Effector memory CD4-positive, alpha-beta T cell (primary cell): ENCODE results near the gene FZD10.

Source experiments
- DNase-seq, 3 donors: peaks; one replicate each; pipeline ENCODE4 v3.0.0-alpha.2; 2020
- H3K27ac ChIP-seq: 2 replicates; pipeline ENCODE4 v1.7.0; 2013; ENCODE audit warnings: mild to moderate bottlenecking, low read length, moderate library complexity; ENCODE audit not compliant: insufficient read depth, poor library complexity, severe bottlenecking
- H3K27me3 ChIP-seq: replicated peaks from 2 replicates; pipeline ENCODE4 v1.7.0; 2013; ENCODE audit warnings: mild to moderate bottlenecking, low read length; ENCODE audit not compliant: insufficient read depth, control insufficient read depth, poor library complexity, severe bottlenecking
- H3K36me3 ChIP-seq: 2 replicates; pipeline ENCODE4 v1.7.0; 2013; ENCODE audit warnings: mild to moderate bottlenecking, low read length, moderate library complexity; ENCODE audit not compliant: control insufficient read depth, insufficient read depth
- H3K4me1 ChIP-seq: 2 replicates; pipeline ENCODE4 v1.7.0; 2013; ENCODE audit warnings: low read length, mild to moderate bottlenecking; ENCODE audit not compliant: control insufficient read depth, insufficient read depth, poor library complexity, severe bottlenecking
- H3K4me3 ChIP-seq: 2 replicates; pipeline ENCODE4 v1.7.0; 2013; ENCODE audit warnings: low read length, low read depth, mild to moderate bottlenecking; ENCODE audit not compliant: insufficient read depth, poor library complexity, severe bottlenecking
- H3K9me3 ChIP-seq: 2 replicates; pipeline ENCODE4 v1.7.0; 2013; ENCODE audit warnings: mild to moderate bottlenecking, low read length, moderate library complexity; ENCODE audit not compliant: control insufficient read depth

Gene FZD10

GRCh38 chr12:130141901-130142683, 20.2 kb upstream of the FZD10 start:
- Histone ChIP-seq H3K4me3 (no peak overlapping the region), H3K9me3 (no peaks in the 10 kb centered on the region), H3K27me3 (no peaks in the 10 kb centered on the region), H3K36me3 (no peaks in the 10 kb centered on the region), H3K27ac (no peak overlapping the region), H3K4me1 (no peaks in the 10 kb centered on the region)
- DNase-seq: no peak

DNA sequence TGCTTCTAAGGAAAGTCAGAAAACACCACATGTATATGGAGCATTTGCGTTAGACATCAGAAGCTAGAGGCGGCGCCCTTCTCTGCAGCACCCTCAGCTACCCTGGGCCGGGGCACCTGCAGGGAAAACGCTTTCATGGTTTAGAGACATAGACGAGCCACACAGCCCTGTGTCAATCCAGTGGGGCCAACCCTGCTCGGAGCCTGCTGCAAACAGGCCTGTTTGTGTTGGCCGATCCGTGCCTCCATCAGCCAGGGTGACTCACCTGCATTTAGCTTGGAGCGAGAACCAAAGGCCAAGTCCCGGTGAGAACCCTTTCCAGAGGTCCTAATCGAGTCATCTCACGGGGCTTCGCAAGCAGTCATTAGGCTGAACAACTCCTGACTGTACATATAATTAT, 19.5 kb upstream of the FZD10 start:
- Histone ChIP-seq H3K36me3 (no peaks in the 10 kb centered on the region), H3K9me3 (no peaks in the 10 kb centered on the region), H3K27me3 (no peaks in the 10 kb centered on the region), H3K4me3 (no peak overlapping the region), H3K4me1 (no peaks in the 10 kb centered on the region), H3K27ac (no peak overlapping the region)
- no peak for DNase-seq

DNA sequence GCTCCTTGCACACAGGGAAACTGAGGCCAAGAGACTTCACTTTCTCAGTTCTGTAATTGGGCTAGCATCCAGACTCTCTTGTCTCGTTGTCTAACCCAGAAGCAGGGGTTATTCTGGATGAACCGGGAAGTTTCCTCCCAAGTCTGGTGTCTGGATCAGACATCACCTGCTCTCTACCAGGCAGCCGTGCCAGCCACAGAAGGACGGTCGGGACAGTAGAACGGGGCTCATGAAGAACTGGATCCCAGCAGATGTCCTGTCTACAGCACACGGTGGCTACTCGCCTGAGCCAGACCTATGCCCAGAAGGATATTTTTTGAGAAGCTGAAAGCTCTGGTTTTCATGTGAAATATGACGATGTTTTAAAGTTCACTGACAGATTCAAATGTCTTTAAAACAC, 19.1 kb upstream of the FZD10 start:
- no peaks in the 10 kb centered on the region for H3K27me3 ChIP-seq
- H3K4me1 ChIP-seq: no peaks in the 10 kb centered on the region
- no peak overlapping the region for H3K4me3 ChIP-seq
- H3K36me3 ChIP-seq: no peaks in the 10 kb centered on the region
- DNase-seq: no peak
- no peak overlapping the region for H3K27ac ChIP-seq
- H3K9me3 ChIP-seq: no peaks in the 10 kb centered on the region

- DNase-seq: no peak
- Histone ChIP-seq H3K36me3 (no peaks in the 10 kb centered on the region), H3K4me1 (no peaks in the 10 kb centered on the region), H3K27me3 (no peaks in the 10 kb centered on the region), H3K9me3 (no peaks in the 10 kb centered on the region), H3K27ac (no peak overlapping the region), H3K4me3 (no peak overlapping the region)
Measured at GRCh38 chr12:130144256-130144655, 18.0 kb upstream of the FZD10 start.

- H3K9me3 ChIP-seq: no peaks in the 10 kb centered on the region
- H3K27ac ChIP-seq: no peak overlapping the region
- no peaks in the 10 kb centered on the region for H3K36me3 ChIP-seq
- H3K4me3 ChIP-seq: no peak overlapping the region
- H3K27me3 ChIP-seq: no peaks in the 10 kb centered on the region
- H3K4me1 ChIP-seq: no peaks in the 10 kb centered on the region
- DNase-seq: no peak
Measured at GRCh38 chr12:130145731-130146130, 16.5 kb upstream of the FZD10 start.

- H3K4me3 ChIP-seq: no peak overlapping the region
- no peaks in the 10 kb centered on the region for H3K9me3 ChIP-seq
- H3K4me1 ChIP-seq: no peaks in the 10 kb centered on the region
- no peak overlapping the region for H3K27ac ChIP-seq
- H3K36me3 ChIP-seq: no peaks in the 10 kb centered on the region
- H3K27me3 ChIP-seq: no peaks in the 10 kb centered on the region
- no peak for DNase-seq
Measured at GRCh38 chr12:130146176-130146931, 15.9 kb upstream of the FZD10 start.

DNA sequence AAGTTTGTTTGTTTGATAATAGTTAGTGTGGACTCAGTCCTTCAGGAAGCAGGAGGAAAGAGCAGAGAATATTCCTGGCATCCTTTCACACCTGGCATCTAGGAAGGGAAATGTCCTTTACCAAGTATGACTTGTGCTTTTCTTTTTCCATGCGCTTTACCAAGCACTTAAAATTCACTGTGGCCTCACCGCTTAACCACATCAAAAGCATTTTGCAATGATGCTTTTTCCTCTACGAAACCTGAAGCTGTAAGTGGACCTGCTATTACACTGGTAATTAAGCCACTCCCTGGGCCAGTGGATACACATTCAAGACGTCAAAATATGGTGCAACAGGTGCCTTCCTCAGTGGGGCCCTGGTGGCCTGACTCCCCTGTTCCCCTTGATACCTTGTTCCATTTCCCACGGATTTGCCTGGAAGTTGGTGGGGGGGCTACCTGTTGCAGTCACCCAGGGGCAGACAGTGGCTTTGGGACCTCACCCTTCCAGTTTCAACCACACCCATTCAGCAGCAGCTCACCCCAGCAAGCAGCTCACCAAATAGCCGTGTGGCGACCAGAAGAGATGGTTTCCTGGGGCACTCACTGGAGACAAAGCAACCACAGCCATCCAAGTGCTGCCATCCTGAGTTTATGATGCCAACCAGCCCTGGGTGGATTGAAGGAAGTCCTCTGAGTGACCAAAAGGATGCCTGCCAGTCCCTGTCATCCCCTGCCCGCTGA, 14.2 kb upstream of the FZD10 start:
- Histone ChIP-seq H3K36me3 (no peaks in the 10 kb centered on the region), H3K9me3 (no peaks in the 10 kb centered on the region), H3K4me3 (no peak overlapping the region), H3K4me1 (no peaks in the 10 kb centered on the region), H3K27me3 (no peaks in the 10 kb centered on the region), H3K27ac (no peak overlapping the region)
- DNase-seq: no peak

DNA sequence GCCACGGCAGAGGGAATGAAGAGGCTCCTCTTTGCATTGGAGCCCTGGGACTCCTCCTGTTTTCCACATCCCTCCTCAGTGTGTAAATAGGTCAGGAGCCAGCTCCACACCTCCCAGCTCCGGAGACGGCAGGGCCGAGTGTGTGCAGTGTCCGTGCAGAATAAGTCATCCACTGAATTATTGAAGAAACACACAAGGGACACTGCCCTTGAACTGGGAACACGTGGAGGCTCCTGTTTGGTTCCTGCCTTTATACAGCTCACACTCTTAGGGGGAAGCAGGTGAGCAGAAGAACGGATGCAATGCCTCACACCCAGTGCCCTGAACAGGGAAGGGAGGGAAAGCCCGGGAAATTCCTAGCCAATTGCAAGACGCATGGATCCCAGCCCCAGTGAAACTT, 10.4 kb upstream of the FZD10 start:
- Histone ChIP-seq H3K4me3 (no peak overlapping the region), H3K27me3 (no peaks in the 10 kb centered on the region), H3K4me1 (no peaks in the 10 kb centered on the region), H3K27ac (no peak overlapping the region), H3K9me3 (no peaks in the 10 kb centered on the region), H3K36me3 (no peaks in the 10 kb centered on the region)
- DNase-seq: no peak

DNA sequence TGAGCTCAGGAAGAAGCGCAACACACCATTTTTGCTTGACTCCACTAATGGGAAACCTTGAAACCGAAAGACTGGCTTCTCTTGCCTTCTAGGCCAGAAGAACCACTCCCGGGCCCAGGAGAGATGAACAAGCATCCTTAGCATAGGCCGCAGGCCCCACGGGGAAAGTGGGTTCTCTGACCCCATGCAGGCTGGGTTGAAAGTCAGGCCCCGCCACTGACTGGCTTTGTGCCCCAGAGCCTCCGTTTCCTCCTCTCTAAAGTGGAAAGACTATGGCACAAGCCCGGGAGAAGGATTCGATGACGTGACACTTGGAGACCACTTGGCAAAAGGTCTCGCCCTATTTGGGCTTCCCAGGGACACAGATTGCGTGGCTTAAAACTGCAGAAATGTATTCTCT, 9.9 kb upstream of the FZD10 start:
- no peak overlapping the region for H3K4me3 ChIP-seq
- H3K9me3 ChIP-seq: no peaks in the 10 kb centered on the region
- DNase-seq: no peak
- H3K27ac ChIP-seq: no peak overlapping the region
- H3K36me3 ChIP-seq: no peaks in the 10 kb centered on the region
- no peaks in the 10 kb centered on the region for H3K4me1 ChIP-seq
- H3K27me3 ChIP-seq: no peaks in the 10 kb centered on the region

DNA sequence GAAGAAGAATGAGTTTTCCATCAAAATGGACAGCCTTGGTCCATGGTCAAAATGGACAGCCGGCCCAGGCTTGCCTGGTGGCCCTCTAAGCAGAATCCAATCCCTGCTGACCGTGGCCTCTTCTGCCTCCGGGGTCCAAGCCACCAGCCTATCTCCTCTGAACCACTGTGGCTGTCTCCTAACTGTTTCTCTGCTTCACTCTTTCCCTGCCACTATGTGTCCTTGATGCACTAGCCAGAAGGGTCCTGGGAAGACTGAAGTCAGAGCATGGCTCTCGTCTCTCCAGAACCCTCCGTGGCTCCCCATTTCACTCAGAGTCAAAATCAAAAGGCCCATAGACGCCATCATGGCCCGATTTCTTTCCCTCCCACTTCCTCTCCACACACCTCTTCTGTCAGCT, 8.5 kb upstream of the FZD10 start:
- Histone ChIP-seq H3K27me3 (peaks cover 3% of the 10 kb centered on the region), H3K4me3 (no peak overlapping the region), H3K4me1 (no peaks in the 10 kb centered on the region), H3K36me3 (no peaks in the 10 kb centered on the region), H3K27ac (no peak overlapping the region), H3K9me3 (no peaks in the 10 kb centered on the region)
- DNase-seq: no peak
